HG03442 (cell line): ENCODE results near the gene ZNF672.
"Not testable (repeated sequence)": the region's sequence is repeated elsewhere in the genome, so short reads cannot be mapped to it uniquely, and the experiment has no call there.

Source experiments
- ATAC-seq: cut with Tn5 transposase; IDR thresholded peaks from one replicate; pipeline ENCODE4 v1.9.1; 2021; ENCODE audit warnings: mild to moderate bottlenecking, moderate library complexity; ENCODE audit not compliant: unreplicated experiment

ZNF672 gene

GRCh38 chr1:248884632-248885295 is 46.7 kb downstream of the ZNF672 start:
- ATAC-seq = no peak

GRCh38 chr1:248885646-248886045 is 47.6 kb downstream of the ZNF672 start:
- no peak for ATAC-seq

GRCh38 chr1:248886237-248886895 is 48.3 kb downstream of the ZNF672 start:
- no peak for ATAC-seq

- not testable (repeated sequence) for ATAC-seq
Observed at GRCh38 chr1:248889914-248890243, 51.9 kb downstream of the ZNF672 start.

- ATAC-seq = no peak
Observed at GRCh38 chr1:248890549-248891498, 52.8 kb downstream of the ZNF672 start.

GRCh38 chr1:248891758-248892157 is 53.7 kb downstream of the ZNF672 start:
- no peak for ATAC-seq

GRCh38 chr1:248892590-248892989 is 54.6 kb downstream of the ZNF672 start:
- ATAC-seq = no peak

- ATAC-seq = no peak
Observed at GRCh38 chr1:248894837-248895236, 56.8 kb downstream of the ZNF672 start.

GRCh38 chr1:248897412-248898337 is 59.7 kb downstream of the ZNF672 start:
- no peak for ATAC-seq
